ENCODE measurements around the gene RHEBL1.

Gene RHEBL1

GRCh38 chr12:49032679-49033447 lies 36.9 kb downstream of the RHEBL1 start:
- no peaks in the 10 kb centered on the region for H3K9me3 ChIP-seq (ENCODE audit: control insufficient read depth, insufficient read depth, low read depth, low read length)
- no peak overlapping the region for H3K27ac ChIP-seq (ENCODE audit: low read depth, low read length)
- no peak overlapping the region for H3K4me3 ChIP-seq (ENCODE audit: low read depth, low read length)
- H3K27me3 ChIP-seq (ENCODE audit: control insufficient read depth, insufficient read depth, low read length): no peaks in the 10 kb centered on the region
- H3K36me3 ChIP-seq (ENCODE audit: control insufficient read depth, insufficient read depth, low read length): peaks cover 95% of the 10 kb centered on the region
- H3K4me1 ChIP-seq (ENCODE audit: control insufficient read depth, insufficient read depth, low read length): no peaks in the 10 kb centered on the region
- H3K9ac ChIP-seq (ENCODE audit: low read length): no peak overlapping the region

- H3K36me3 ChIP-seq (ENCODE audit: control insufficient read depth, insufficient read depth, low read length): peaks cover 95% of the 10 kb centered on the region
- no peaks in the 10 kb centered on the region for H3K9me3 ChIP-seq (ENCODE audit: control insufficient read depth, insufficient read depth, low read depth, low read length)
- H3K4me3 ChIP-seq (ENCODE audit: low read depth, low read length): no peak overlapping the region
- no peak overlapping the region for H3K9ac ChIP-seq (ENCODE audit: low read length)
- no peak overlapping the region for H3K27ac ChIP-seq (ENCODE audit: low read depth, low read length)
- no peaks in the 10 kb centered on the region for H3K27me3 ChIP-seq (ENCODE audit: control insufficient read depth, insufficient read depth, low read length)
- H3K4me1 ChIP-seq (ENCODE audit: control insufficient read depth, insufficient read depth, low read length): no peaks in the 10 kb centered on the region
Observed at GRCh38 chr12:49032276-49032675, 37.5 kb downstream of the RHEBL1 start.

GRCh38 chr12:49031573-49032161 lies 38.1 kb downstream of the RHEBL1 start:
- Histone ChIP-seq H3K9me3 (ENCODE audit: control insufficient read depth, insufficient read depth, low read depth, low read length) (no peaks in the 10 kb centered on the region), H3K4me3 (ENCODE audit: low read depth, low read length) (no peak overlapping the region), H3K4me1 (ENCODE audit: control insufficient read depth, insufficient read depth, low read length) (no peaks in the 10 kb centered on the region), H3K27me3 (ENCODE audit: control insufficient read depth, insufficient read depth, low read length) (no peaks in the 10 kb centered on the region), H3K9ac (ENCODE audit: low read length) (no peak overlapping the region), H3K27ac (ENCODE audit: low read depth, low read length) (no peak overlapping the region), H3K36me3 (ENCODE audit: control insufficient read depth, insufficient read depth, low read length) (peaks cover 95% of the 10 kb centered on the region)

GRCh38 chr12:49030714-49031572 lies 38.8 kb downstream of the RHEBL1 start:
- H3K4me1 ChIP-seq (ENCODE audit: control insufficient read depth, insufficient read depth, low read length): no peaks in the 10 kb centered on the region
- H3K4me3 ChIP-seq (ENCODE audit: low read depth, low read length): no peak overlapping the region
- H3K36me3 ChIP-seq (ENCODE audit: control insufficient read depth, insufficient read depth, low read length): peaks cover 98% of the 10 kb centered on the region
- no peaks in the 10 kb centered on the region for H3K9me3 ChIP-seq (ENCODE audit: control insufficient read depth, insufficient read depth, low read depth, low read length)
- no peak overlapping the region for H3K9ac ChIP-seq (ENCODE audit: low read length)
- no peak overlapping the region for H3K27ac ChIP-seq (ENCODE audit: low read depth, low read length)
- H3K27me3 ChIP-seq (ENCODE audit: control insufficient read depth, insufficient read depth, low read length): no peaks in the 10 kb centered on the region

GRCh38 chr12:49030119-49030518 lies 39.7 kb downstream of the RHEBL1 start:
- H3K4me3 ChIP-seq (ENCODE audit: low read depth, low read length): no peak overlapping the region
- H3K9ac ChIP-seq (ENCODE audit: low read length): no peak overlapping the region
- no peaks in the 10 kb centered on the region for H3K9me3 ChIP-seq (ENCODE audit: control insufficient read depth, insufficient read depth, low read depth, low read length)
- no peaks in the 10 kb centered on the region for H3K27me3 ChIP-seq (ENCODE audit: control insufficient read depth, insufficient read depth, low read length)
- peaks cover 100% of the 10 kb centered on the region for H3K36me3 ChIP-seq (ENCODE audit: control insufficient read depth, insufficient read depth, low read length)
- no peaks in the 10 kb centered on the region for H3K4me1 ChIP-seq (ENCODE audit: control insufficient read depth, insufficient read depth, low read length)
- no peak overlapping the region for H3K27ac ChIP-seq (ENCODE audit: low read depth, low read length)

- Histone ChIP-seq H3K9ac (ENCODE audit: low read length) (no peak overlapping the region), H3K36me3 (ENCODE audit: control insufficient read depth, insufficient read depth, low read length) (peaks cover 100% of the 10 kb centered on the region), H3K9me3 (ENCODE audit: control insufficient read depth, insufficient read depth, low read depth, low read length) (no peaks in the 10 kb centered on the region), H3K4me1 (ENCODE audit: control insufficient read depth, insufficient read depth, low read length) (no peaks in the 10 kb centered on the region), H3K4me3 (ENCODE audit: low read depth, low read length) (no peak overlapping the region), H3K27me3 (ENCODE audit: control insufficient read depth, insufficient read depth, low read length) (no peaks in the 10 kb centered on the region), H3K27ac (ENCODE audit: low read depth, low read length) (no peak overlapping the region)
Observed at GRCh38 chr12:49028666-49029275, 41.0 kb downstream of the RHEBL1 start.

- no peak overlapping the region for H3K9ac ChIP-seq (ENCODE audit: low read length)
- H3K27ac ChIP-seq (ENCODE audit: low read depth, low read length): no peak overlapping the region
- no peaks in the 10 kb centered on the region for H3K9me3 ChIP-seq (ENCODE audit: control insufficient read depth, insufficient read depth, low read depth, low read length)
- no peaks in the 10 kb centered on the region for H3K4me1 ChIP-seq (ENCODE audit: control insufficient read depth, insufficient read depth, low read length)
- no peaks in the 10 kb centered on the region for H3K27me3 ChIP-seq (ENCODE audit: control insufficient read depth, insufficient read depth, low read length)
- peaks cover 100% of the 10 kb centered on the region for H3K36me3 ChIP-seq (ENCODE audit: control insufficient read depth, insufficient read depth, low read length)
- H3K4me3 ChIP-seq (ENCODE audit: low read depth, low read length): no peak overlapping the region
Observed at GRCh38 chr12:49027846-49028555, 41.8 kb downstream of the RHEBL1 start.

GRCh38 chr12:49026678-49027480 lies 42.9 kb downstream of the RHEBL1 start:
- Histone ChIP-seq H3K9ac (ENCODE audit: low read length) (no peak overlapping the region), H3K27ac (ENCODE audit: low read depth, low read length) (no peak overlapping the region), H3K36me3 (ENCODE audit: control insufficient read depth, insufficient read depth, low read length) (peaks cover 100% of the 10 kb centered on the region), H3K4me3 (ENCODE audit: low read depth, low read length) (no peak overlapping the region), H3K27me3 (ENCODE audit: control insufficient read depth, insufficient read depth, low read length) (no peaks in the 10 kb centered on the region), H3K9me3 (ENCODE audit: control insufficient read depth, insufficient read depth, low read depth, low read length) (no peaks in the 10 kb centered on the region), H3K4me1 (ENCODE audit: control insufficient read depth, insufficient read depth, low read length) (no peaks in the 10 kb centered on the region)

- H3K9ac ChIP-seq (ENCODE audit: low read length): no peak overlapping the region
- no peaks in the 10 kb centered on the region for H3K27me3 ChIP-seq (ENCODE audit: control insufficient read depth, insufficient read depth, low read length)
- H3K9me3 ChIP-seq (ENCODE audit: control insufficient read depth, insufficient read depth, low read depth, low read length): no peaks in the 10 kb centered on the region
- H3K36me3 ChIP-seq (ENCODE audit: control insufficient read depth, insufficient read depth, low read length): peaks cover 100% of the 10 kb centered on the region
- H3K4me3 ChIP-seq (ENCODE audit: low read depth, low read length): no peak overlapping the region
- H3K27ac ChIP-seq (ENCODE audit: low read depth, low read length): no peak overlapping the region
- no peaks in the 10 kb centered on the region for H3K4me1 ChIP-seq (ENCODE audit: control insufficient read depth, insufficient read depth, low read length)
Observed at GRCh38 chr12:49026101-49026500, 43.7 kb downstream of the RHEBL1 start.

GRCh38 chr12:49025463-49025862 lies 44.3 kb downstream of the RHEBL1 start:
- H3K9ac ChIP-seq (ENCODE audit: low read length): no peak overlapping the region
- no peak overlapping the region for H3K27ac ChIP-seq (ENCODE audit: low read depth, low read length)
- no peaks in the 10 kb centered on the region for H3K9me3 ChIP-seq (ENCODE audit: control insufficient read depth, insufficient read depth, low read depth, low read length)
- H3K4me3 ChIP-seq (ENCODE audit: low read depth, low read length): no peak overlapping the region
- H3K36me3 ChIP-seq (ENCODE audit: control insufficient read depth, insufficient read depth, low read length): peaks cover 93% of the 10 kb centered on the region
- no peaks in the 10 kb centered on the region for H3K4me1 ChIP-seq (ENCODE audit: control insufficient read depth, insufficient read depth, low read length)
- H3K27me3 ChIP-seq (ENCODE audit: control insufficient read depth, insufficient read depth, low read length): no peaks in the 10 kb centered on the region

All from HUES6 (cell line).